ENCODE results near the gene CASKIN2.

DNA sequence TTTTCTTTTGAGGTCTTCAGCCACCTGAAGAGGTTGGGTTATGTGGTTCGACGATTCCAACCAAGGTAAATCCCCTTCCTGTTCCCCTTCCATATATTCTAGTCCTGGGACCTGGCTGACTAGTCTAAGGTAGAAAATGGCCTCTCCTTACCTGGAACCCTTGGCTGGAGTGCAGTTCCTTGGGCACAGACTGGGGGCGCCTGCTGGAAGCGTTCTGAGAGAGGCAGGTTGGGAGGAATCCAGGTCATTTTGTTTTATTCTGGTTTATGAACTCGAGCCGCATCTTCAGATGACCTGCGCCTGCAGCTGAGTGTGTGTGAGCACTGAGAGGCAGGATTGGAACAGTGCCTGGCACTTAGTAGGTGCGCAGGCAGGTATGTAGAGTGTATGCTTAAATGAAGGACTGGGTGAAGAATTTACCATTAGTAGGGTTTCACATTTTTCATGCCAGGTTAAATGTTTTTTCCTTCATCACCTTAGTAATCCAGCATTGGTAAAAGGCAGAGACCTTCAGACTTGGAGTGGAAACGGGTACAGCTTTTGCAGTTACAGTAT, 3.7 kb upstream of the CASKIN2 start:
- TF ChIP-seq POLR2A (IDR thresholded peaks at IDR 0.05), result no peak
- TF ChIP-seq, protein P1, sequence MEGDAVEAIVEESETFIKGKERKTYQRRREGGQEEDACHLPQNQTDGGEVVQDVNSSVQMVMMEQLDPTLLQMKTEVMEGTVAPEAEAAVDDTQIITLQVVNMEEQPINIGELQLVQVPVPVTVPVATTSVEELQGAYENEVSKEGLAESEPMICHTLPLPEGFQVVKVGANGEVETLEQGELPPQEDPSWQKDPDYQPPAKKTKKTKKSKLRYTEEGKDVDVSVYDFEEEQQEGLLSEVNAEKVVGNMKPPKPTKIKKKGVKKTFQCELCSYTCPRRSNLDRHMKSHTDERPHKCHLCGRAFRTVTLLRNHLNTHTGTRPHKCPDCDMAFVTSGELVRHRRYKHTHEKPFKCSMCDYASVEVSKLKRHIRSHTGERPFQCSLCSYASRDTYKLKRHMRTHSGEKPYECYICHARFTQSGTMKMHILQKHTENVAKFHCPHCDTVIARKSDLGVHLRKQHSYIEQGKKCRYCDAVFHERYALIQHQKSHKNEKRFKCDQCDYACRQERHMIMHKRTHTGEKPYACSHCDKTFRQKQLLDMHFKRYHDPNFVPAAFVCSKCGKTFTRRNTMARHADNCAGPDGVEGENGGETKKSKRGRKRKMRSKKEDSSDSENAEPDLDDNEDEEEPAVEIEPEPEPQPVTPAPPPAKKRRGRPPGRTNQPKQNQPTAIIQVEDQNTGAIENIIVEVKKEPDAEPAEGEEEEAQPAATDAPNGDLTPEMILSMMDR (IDR thresholded peaks at IDR 0.05), result no peak
